Pancreas (tissue), 10 donors: ENCODE results near the gene PTGES2. TPM values are rescaled to one million over a fixed set of nuclear protein-coding genes. Genes with fewer than 3 reads are reported as not detected.

Experiments used
- ATAC-seq, 4 donors: fragments of 200-7000 bp; cut with Tn5 transposase; one replicate each; pipeline versions ENCODE4 v1.8.0 to v1.9.1; 2020; ENCODE audit warnings: mild to moderate bottlenecking in 4 of 4, moderate library complexity in 4 of 4
- DNase-seq, 6 donors: peaks; one replicate each; pipeline ENCODE4 v3.0.0-alpha.2; 2020
- FAIRE-seq: peaks from 2 replicates; lab custom pipeline; 2012; peaks lifted over from hg19 to GRCh38; lab: Jason Lieb, UNC
- H3K27ac ChIP-seq, 4 donors: fragments of 200-600 bp; sonication (generic); 1 replicate in 3 of 4; 2 replicates in 1 of 4; pipeline versions ENCODE4 v1.5.0 to v1.8.0; 2020
- H3K27me3 ChIP-seq, 4 donors: fragments of 200-600 bp; one replicate each; pipeline ENCODE4 v1.8.0; 2021
- H3K36me3 ChIP-seq, 3 donors: fragments of 200-600 bp; sonication (generic) in 1 of 3; one replicate each; pipeline versions ENCODE4 v1.5.0 to v1.8.0; 2020 to 2021
- H3K4me1 ChIP-seq, 3 donors: fragments of 200-600 bp; one replicate each; pipeline ENCODE4 v1.8.0; 2021
- H3K4me3 ChIP-seq, 4 donors: fragments of 200-600 bp; sonication (generic) in 2 of 4; one replicate each; pipeline versions ENCODE4 v1.5.0 to v1.8.0; 2020 to 2021
- H3K9me3 ChIP-seq, 4 donors: fragments of 200-600 bp; one replicate each; pipeline ENCODE4 v1.8.0; 2021
- WGBS, 2 donors: extraction: QIAGEN DNeasy Blood & Tissue Kit; methylation state at CpG; one replicate each; pipeline ENCODE4 v1.1.7; 2013; 5-methylcytosine and 5-hydroxymethylcytosine counted together
- intact Hi-C, 3 donors: fragments of 100-400 bp; cut with DNase I; formaldehyde crosslinking; loops; one replicate each; pipeline versions ENCODE4 v1.11.1 to v1.14.2; 2022
- polyA plus RNA-seq, 2 donors: library from polyadenylated mRNA; stranded (reverse); fragments of 200-250 nt; gene quantifications; one replicate each; pipeline ENCODE4 v1.2.3, GENCODE V29; 2013
- total RNA-seq, 6 donors: library from RNA; stranded (reverse); fragmentation: NEBNext Ultra II Directional in 4 of 6; extraction: Animal tissue kit (Norgen Biotek cat#: 25700) in 4 of 6; gene quantifications; one replicate each; pipeline versions ENCODE4 v1.2.1 to v1.2.4, GENCODE V29; 2021 to 2023
- TF ChIP-seq, protein P1 (sequence below), 4 donors: fragments of 200-600 bp; sonication (generic) in 3 of 4; IDR thresholded peaks; one replicate each; pipeline versions ENCODE4 v1.5.0 to v1.8.0; 2021; ENCODE audit warnings: antibody characterized with exemption in 4 of 4
- donor health status: healthy with polysubstance abuse.
- donor health status: DM: no; HTN: no; CAD: no; lungs with moderate emphysema.
- donor health status: DM: no; HTN: no; CAD: no.
- donor health status: control.
- donor health status: control.
- donor health status: Bipolar disorder and iron deficiency.
- donor health status: DM: yes; HTN: yes; CAD: no.
- donor health status: DM: no; HTN: no; CAD: no.
- donor health status: DM: no; HTN: no; CAD: no.
- donor health status: DM: yes; HTN: yes; CAD: no.

Gene PTGES2
- total and polyA plus RNA-seq, 8 donors: 25.4 to 78.5 (median 38.4) TPM

DNA sequence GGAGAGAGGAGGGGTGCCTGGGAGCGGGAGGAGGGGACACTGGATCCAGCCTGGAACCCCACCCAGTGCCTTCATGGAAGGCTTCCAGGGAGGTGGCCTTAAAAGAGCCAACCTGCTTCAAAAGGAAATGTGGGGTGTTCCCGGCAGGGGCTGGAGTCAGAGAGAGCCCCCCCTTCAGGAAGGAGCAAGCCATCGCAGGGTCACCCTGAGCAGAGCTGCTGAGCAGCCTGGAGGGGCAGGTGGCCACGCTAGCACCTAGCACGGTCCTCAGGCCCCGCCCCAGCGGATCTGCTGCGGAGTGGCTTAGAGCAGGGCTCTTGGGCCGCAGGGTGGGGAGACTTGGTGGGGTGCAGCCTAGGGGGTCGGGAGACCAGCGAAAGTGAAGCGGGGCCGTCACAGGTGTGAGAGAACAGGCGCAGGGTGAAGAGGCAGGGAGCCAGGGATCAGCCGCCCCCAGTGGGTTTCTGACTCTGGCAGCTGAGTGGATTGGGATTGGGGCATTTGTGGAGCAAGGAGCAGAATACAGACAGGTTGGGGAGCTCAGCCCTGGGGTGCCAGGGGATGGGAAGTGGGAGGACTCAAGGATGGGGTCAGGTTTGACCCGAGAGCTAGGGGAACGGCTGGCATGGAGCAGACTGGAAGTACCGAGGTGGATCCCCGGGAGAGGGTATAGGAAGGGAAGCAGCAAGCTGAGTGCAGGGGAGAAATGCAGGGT is 23.2 kb upstream of the PTGES2 start:
- WGBS, 2 donors: 77% methylated on average over 19 of the region's 19 CpGs
- no peak for FAIRE-seq
- Histone ChIP-seq H3K4me1 (peaks cover 11 to 18% (median 12%) of the 10 kb centered on the region in 3 donors), H3K9me3 (no peaks in the 10 kb centered on the region), H3K27ac (no peak overlapping the region), H3K27me3 (no peaks in the 10 kb centered on the region), H3K4me3 (no peak overlapping the region), H3K36me3 (no peaks in the 10 kb centered on the region)
- ATAC-seq: peak in 1 of 4 donors; percentile 8
- peak in 2 of 6 donors; percentile 55 to 66 for DNase-seq
- intact Hi-C loops: no loop called here
- TF ChIP-seq, protein P1, sequence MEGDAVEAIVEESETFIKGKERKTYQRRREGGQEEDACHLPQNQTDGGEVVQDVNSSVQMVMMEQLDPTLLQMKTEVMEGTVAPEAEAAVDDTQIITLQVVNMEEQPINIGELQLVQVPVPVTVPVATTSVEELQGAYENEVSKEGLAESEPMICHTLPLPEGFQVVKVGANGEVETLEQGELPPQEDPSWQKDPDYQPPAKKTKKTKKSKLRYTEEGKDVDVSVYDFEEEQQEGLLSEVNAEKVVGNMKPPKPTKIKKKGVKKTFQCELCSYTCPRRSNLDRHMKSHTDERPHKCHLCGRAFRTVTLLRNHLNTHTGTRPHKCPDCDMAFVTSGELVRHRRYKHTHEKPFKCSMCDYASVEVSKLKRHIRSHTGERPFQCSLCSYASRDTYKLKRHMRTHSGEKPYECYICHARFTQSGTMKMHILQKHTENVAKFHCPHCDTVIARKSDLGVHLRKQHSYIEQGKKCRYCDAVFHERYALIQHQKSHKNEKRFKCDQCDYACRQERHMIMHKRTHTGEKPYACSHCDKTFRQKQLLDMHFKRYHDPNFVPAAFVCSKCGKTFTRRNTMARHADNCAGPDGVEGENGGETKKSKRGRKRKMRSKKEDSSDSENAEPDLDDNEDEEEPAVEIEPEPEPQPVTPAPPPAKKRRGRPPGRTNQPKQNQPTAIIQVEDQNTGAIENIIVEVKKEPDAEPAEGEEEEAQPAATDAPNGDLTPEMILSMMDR (IDR thresholded peaks at IDR 0.05): no peak

DNA sequence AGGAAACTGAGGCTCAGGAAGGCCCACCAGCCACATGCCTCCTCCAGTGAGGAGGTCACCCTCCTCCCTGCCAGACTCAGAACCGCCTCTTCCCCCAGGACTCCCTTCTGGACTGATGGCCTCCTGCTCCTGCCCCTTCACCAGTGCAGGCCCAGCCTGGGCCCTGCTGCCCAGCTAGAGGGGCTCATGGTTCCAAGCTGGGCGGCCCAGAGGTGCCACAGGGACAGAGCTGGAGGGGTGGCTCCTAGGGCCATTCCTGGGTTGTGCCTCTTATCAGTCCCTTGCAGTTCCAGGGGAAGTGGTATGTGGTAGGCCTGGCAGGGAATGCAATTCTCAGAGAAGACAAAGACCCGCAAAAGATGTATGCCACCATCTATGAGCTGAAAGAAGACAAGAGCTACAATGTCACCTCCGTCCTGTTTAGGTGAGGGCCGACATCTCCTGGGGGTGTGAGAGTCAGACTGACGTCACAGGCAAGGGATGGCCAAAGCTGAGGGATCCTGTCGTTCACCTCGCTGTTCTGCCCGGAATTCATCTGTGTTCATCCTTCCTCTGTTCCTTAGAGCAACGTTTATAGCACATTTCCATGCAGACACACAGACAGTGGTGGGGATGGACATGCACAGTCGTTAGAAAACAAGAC is 22.5 kb upstream of the PTGES2 start:
- Histone ChIP-seq H3K4me3 (peak overlapping the region in 1 of 4 donors; percentile 12), H3K4me1 (peaks cover 11 to 18% (median 12%) of the 10 kb centered on the region in 3 donors), H3K9me3 (no peaks in the 10 kb centered on the region), H3K27me3 (no peaks in the 10 kb centered on the region), H3K36me3 (no peaks in the 10 kb centered on the region), H3K27ac (peak overlapping the region in 2 of 4 donors; percentile 77 to 87)
- peak in 2 of 6 donors; percentile 51 to 52 for DNase-seq
- TF ChIP-seq, protein P1 (IDR thresholded peaks at IDR 0.05): no peak
- 78 to 80% methylated on average over 11 of the region's 11 CpGs for WGBS, 2 donors
- FAIRE-seq: no peak
- ATAC-seq: no peak
- intact Hi-C loops: no loop called here

DNA sequence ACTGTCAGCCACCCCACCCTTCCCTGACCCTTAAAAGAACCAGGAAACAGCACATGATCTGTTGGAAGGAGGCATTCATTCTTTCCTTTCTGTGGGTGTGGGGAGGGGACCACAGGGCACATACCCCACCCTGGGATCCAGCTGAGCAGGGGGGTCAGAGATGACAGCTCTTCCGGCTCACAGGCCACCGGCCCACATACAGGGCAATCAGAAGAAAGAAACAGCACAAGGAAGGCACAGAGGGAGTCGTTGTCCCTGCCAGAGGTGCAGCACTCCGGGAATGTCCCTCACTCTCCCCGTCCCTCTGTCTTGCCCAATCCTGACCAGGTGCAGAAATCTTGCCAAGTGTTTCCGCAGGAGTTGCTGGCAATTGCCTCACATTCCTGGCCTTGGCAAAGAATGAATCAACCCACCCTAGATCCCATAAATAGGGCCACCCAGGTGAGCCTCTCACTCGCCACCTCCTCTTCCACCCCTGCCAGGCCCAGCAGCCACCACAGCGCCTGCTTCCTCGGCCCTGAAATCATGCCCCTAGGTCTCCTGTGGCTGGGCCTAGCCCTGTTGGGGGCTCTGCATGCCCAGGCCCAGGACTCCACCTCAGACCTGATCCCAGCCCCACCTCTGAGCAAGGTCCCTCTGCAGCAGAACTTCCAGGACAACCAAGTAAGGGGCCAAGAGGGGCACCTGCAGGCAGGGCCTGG is 21.6 kb upstream of the PTGES2 start, which contains the start of gene LCN2:
Gene LCN2 (plus strand): TSS at position 453 of the 701 bp plus-strand sequence. CDS start 73 bp downstream, at position 526.
- H3K27ac ChIP-seq: peak within 1 kb of the TSS; percentile 60 to 87 (median 71)
- WGBS, 2 donors: 33 to 34% methylated on average over 9 of the region's 9 CpGs
- no peaks in the 10 kb centered on the region for H3K9me3 ChIP-seq
- no peaks in the 10 kb centered on the region for H3K36me3 ChIP-seq
- TF ChIP-seq, protein P1 (IDR thresholded peaks at IDR 0.05): no peak
- H3K4me1 ChIP-seq: peaks cover 11 to 18% (median 12%) of the 10 kb centered on the region in 3 donors
- H3K4me3 ChIP-seq: peak within 1 kb of the TSS in 1 of 4 donors; percentile 12
- FAIRE-seq: no peak
- intact Hi-C loops: no loop called here
- peak; percentile 79 to 85 (median 83) for ATAC-seq
- H3K27me3 ChIP-seq: no peaks in the 10 kb centered on the region
- peak; percentile 65 to 89 (median 76) for DNase-seq

DNA sequence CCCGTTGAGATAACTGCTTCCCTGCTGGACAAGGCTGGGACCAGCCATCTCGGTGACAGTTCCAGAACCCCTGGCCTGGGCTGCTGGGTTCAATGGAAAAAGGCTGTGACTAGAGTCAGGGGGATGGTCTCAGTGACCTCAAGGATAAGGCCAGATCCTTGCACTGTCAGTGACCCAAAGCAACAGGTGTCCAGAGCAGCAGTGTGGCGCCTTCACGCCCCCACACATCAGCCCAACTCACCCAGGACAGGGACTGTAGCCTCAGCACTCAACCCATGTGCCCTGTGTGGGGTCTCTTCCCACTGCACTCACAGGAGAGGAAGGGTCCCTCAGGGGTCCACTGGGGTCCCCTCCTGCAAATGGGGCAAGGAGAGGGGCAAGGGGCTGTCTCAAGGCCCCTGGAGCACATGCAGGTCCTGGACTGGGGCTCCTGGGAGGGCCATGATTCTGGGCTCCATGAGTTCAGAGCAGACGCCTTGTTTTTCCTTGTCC is 21.0 kb upstream of the PTGES2 start:
- H3K36me3 ChIP-seq: no peaks in the 10 kb centered on the region
- H3K4me3 ChIP-seq: no peak overlapping the region
- FAIRE-seq (no peak), ATAC-seq (peak in 1 of 4 donors; percentile 1), DNase-seq (peak in 3 of 6 donors; percentile 25 to 59 (median 40))
- intact Hi-C loops: no loop called here
- no peaks in the 10 kb centered on the region for H3K9me3 ChIP-seq
- 78 to 85% methylated on average over 5 of the region's 5 CpGs for WGBS, 2 donors
- no peaks in the 10 kb centered on the region for H3K27me3 ChIP-seq
- TF ChIP-seq, protein P1 (IDR thresholded peaks at IDR 0.05): no peak
- peak overlapping the region; percentile 60 to 87 (median 71) for H3K27ac ChIP-seq
- H3K4me1 ChIP-seq: peaks cover 11 to 18% (median 12%) of the 10 kb centered on the region in 3 donors
